H1 (cell line): ENCODE data around the gene PPP2R2C. TPM values are rescaled to one million over a fixed set of nuclear protein-coding genes. Genes with fewer than 3 reads are reported as not detected.

Source experiments
- CTCF ChIA-PET: fragments of 300-600 bp; sonication (Branson Sonifier 250); formaldehyde crosslinking; loops from one replicate; lab custom pipeline; 2021; ENCODE audit not compliant: partially characterized antibody; lab: Charles Lee
- POLR2A ChIA-PET: fragments of 300-600 bp; sonication (Branson Sonifier 250); formaldehyde crosslinking; loops from one replicate; lab custom pipeline; 2021; ENCODE audit warnings: inconsistent platforms; ENCODE audit not compliant: partially characterized antibody; lab: Charles Lee
- DNase-seq, 2 experiments: peaks; one replicate each; pipeline versions ENCODE4 v3.0.0 to v3.0.0-alpha.2; 2010 to 2022; ENCODE audit warnings: low spot score in 2 of 2, low read depth in 1 of 2, mixed read lengths in 1 of 2
- FAIRE-seq: peaks from 2 replicates; lab custom pipeline; 2011; peaks lifted over from hg19 to GRCh38; lab: Jason Lieb, UNC
- H2AFZ ChIP-seq: 2 replicates; pipeline ENCODE4 v1.8.1; 2012; ENCODE audit warnings: low read length, inconsistent platforms
- H2AK5ac ChIP-seq: 2 replicates; pipeline ENCODE4 v1.6.1; 2013; ENCODE audit warnings: low read depth, low read length
- H2BK120ac ChIP-seq: replicated peaks from 2 replicates; pipeline ENCODE3; 2013; ENCODE audit warnings: low read depth, low read length, inconsistent platforms
- H2BK12ac ChIP-seq: 2 replicates; pipeline ENCODE4 v1.6.1; 2013; ENCODE audit warnings: low read depth, low read length
- H2BK15ac ChIP-seq: 2 replicates; pipeline ENCODE4 v1.6.1; 2013; ENCODE audit warnings: low read length
- H2BK20ac ChIP-seq: 2 replicates; pipeline ENCODE4 v1.6.1; 2013; ENCODE audit warnings: low read length
- H2BK5ac ChIP-seq: 2 replicates; pipeline ENCODE4 v1.6.1; 2013; ENCODE audit warnings: low read depth, low read length
- H3K14ac ChIP-seq: 2 replicates; pipeline ENCODE4 v1.6.1; 2013; ENCODE audit warnings: inconsistent platforms; ENCODE audit not compliant: insufficient read length
- H3K18ac ChIP-seq: 2 replicates; pipeline ENCODE4 v1.6.1; 2013; ENCODE audit warnings: low read length; ENCODE audit errors: extremely low read depth
- H3K23ac ChIP-seq: 2 replicates; pipeline ENCODE4 v1.6.1; 2013; ENCODE audit warnings: inconsistent platforms; ENCODE audit not compliant: insufficient read length
- H3K23me2 ChIP-seq: 2 replicates; pipeline ENCODE4 v1.6.1; 2013; ENCODE audit warnings: low read depth, low read length
- H3K27ac ChIP-seq: 2 replicates; pipeline ENCODE4 v1.6.1; 2011; ENCODE audit warnings: low read depth, low read length, inconsistent platforms
- H3K27me3 ChIP-seq, 4 experiments: replicated peaks in 1 of 4; 1 replicate in 1 of 4; 2 replicates in 3 of 4; pipeline versions ENCODE4 v1.6.1 to v1.8.1; 2011 to 2013; ENCODE audit warnings: low read length in 3 of 4, mild to moderate bottlenecking in 3 of 4, inconsistent platforms in 2 of 4, mixed read lengths in 2 of 4, moderate library complexity in 1 of 4; ENCODE audit not compliant: control insufficient read depth in 3 of 4, insufficient read depth in 3 of 4; ENCODE audit errors: extremely low read depth in 1 of 4
- H3K36me3 ChIP-seq, 4 experiments: 2 replicates each; pipeline versions ENCODE4 v1.6.1 to v1.8.1; 2011 to 2013; ENCODE audit warnings: mild to moderate bottlenecking in 4 of 4, low read length in 3 of 4, moderate library complexity in 2 of 4, control low read depth in 1 of 4, inconsistent platforms in 1 of 4; ENCODE audit not compliant: insufficient read depth in 4 of 4, control insufficient read depth in 2 of 4
- H3K4ac ChIP-seq: replicated peaks from 2 replicates; pipeline ENCODE3; 2013; ENCODE audit warnings: low read length, low read depth, mixed read lengths, inconsistent platforms; ENCODE audit not compliant: insufficient read length
- H3K4me1 ChIP-seq, 4 experiments: replicated peaks in 1 of 4; 1 replicate in 1 of 4; 2 replicates in 3 of 4; pipeline versions ENCODE4 v1.6.1 to v1.8.1; 2011 to 2013; ENCODE audit warnings: low read length in 3 of 4, inconsistent platforms in 2 of 4, mixed read lengths in 1 of 4; ENCODE audit not compliant: insufficient read depth in 4 of 4, control insufficient read depth in 3 of 4
- H3K4me2 ChIP-seq, 2 experiments: 2 replicates each; pipeline versions ENCODE4 v1.6.1 to v1.8.1; 2011 to 2013; ENCODE audit warnings: low read depth in 2 of 2, low read length in 2 of 2, control low read depth in 1 of 2, inconsistent platforms in 1 of 2, mild to moderate bottlenecking in 1 of 2; ENCODE audit not compliant: insufficient read depth in 1 of 2
- H3K4me3 ChIP-seq, 4 experiments: fragments of 200-600, 300-600 bp in 1 of 4; sonication (generic), shearing (Covaris generic), sonication (Bioruptor Twin) in 1 of 4; 2 replicates each; pipeline versions ENCODE4 v1.5.1 to v1.8.1; 2011 to 2016; ENCODE audit warnings: low read length in 4 of 4, low read depth in 3 of 4, control low read depth in 2 of 4, inconsistent platforms in 2 of 4, mild to moderate bottlenecking in 2 of 4, mixed read lengths in 1 of 4, moderate library complexity in 1 of 4; ENCODE audit not compliant: insufficient read depth in 2 of 4; ENCODE audit errors: extremely low read depth in 1 of 4
- H3K56ac ChIP-seq: replicated peaks from 2 replicates; pipeline ENCODE3; 2013; ENCODE audit warnings: low read depth, mild to moderate bottlenecking, mixed read lengths, low read length, inconsistent platforms; ENCODE audit not compliant: insufficient read length
- H3K79me1 ChIP-seq: 2 replicates; pipeline ENCODE4 v1.6.1; 2013; ENCODE audit warnings: low read depth, low read length, control low read depth
- H3K79me2 ChIP-seq, 2 experiments: 2 replicates each; pipeline versions ENCODE4 v1.6.1 to v1.8.1; 2012 to 2013; ENCODE audit warnings: low read length in 2 of 2, mild to moderate bottlenecking in 2 of 2, inconsistent platforms in 1 of 2; ENCODE audit not compliant: insufficient read depth in 2 of 2, control insufficient read depth in 1 of 2
- H3K9ac ChIP-seq, 4 experiments: replicated peaks in 1 of 4; 1 replicate in 1 of 4; 2 replicates in 3 of 4; pipeline versions ENCODE4 v1.6.1 to v1.8.1; 2011 to 2013; ENCODE audit warnings: low read depth in 3 of 4, low read length in 3 of 4, control low read depth in 2 of 4, mild to moderate bottlenecking in 2 of 4, moderate library complexity in 2 of 4, inconsistent platforms in 1 of 4; ENCODE audit errors: extremely low read depth in 1 of 4
- H3K9me3 ChIP-seq, 2 experiments: 2 replicates each; pipeline versions ENCODE4 v1.6.1 to v1.8.1; 2012 to 2013; ENCODE audit warnings: mild to moderate bottlenecking in 2 of 2, moderate library complexity in 2 of 2, control low read depth in 1 of 2, inconsistent platforms in 1 of 2, low read depth in 1 of 2, low read length in 1 of 2, mixed read lengths in 1 of 2; ENCODE audit not compliant: insufficient read depth in 2 of 2
- H4K20me1 ChIP-seq, 2 experiments: replicated peaks in 1 of 2; 2 replicates each; pipeline versions ENCODE3 to v1.8.1; 2011 to 2013; ENCODE audit warnings: inconsistent platforms in 2 of 2, low read length in 2 of 2, mild to moderate bottlenecking in 1 of 2; ENCODE audit not compliant: insufficient read depth in 2 of 2, control insufficient read depth in 1 of 2
- H4K5ac ChIP-seq: 2 replicates; pipeline ENCODE4 v1.6.1; 2013; ENCODE audit warnings: low read length, low read depth, mixed read lengths, inconsistent platforms; ENCODE audit not compliant: insufficient read length
- H4K8ac ChIP-seq: 2 replicates; pipeline ENCODE4 v1.8.0; 2013; ENCODE audit warnings: mild to moderate bottlenecking, moderate library complexity, low read length, inconsistent platforms; ENCODE audit not compliant: insufficient read depth; ENCODE audit errors: extremely low read depth
- H4K91ac ChIP-seq: replicated peaks from 2 replicates; pipeline ENCODE3; 2013; ENCODE audit warnings: low read length, mixed read lengths, inconsistent platforms; ENCODE audit not compliant: insufficient read length
- EGR1 ChIP-seq: IDR thresholded peaks from 2 replicates; pipeline ENCODE4 v1.6.1; 2011; ENCODE audit warnings: low read depth, low read length, borderline replicate concordance
- WGBS, 2 experiments: shearing (Covaris generic) in 1 of 2; methylation state at CpG; one replicate each; pipeline versions ENCODE4 v1.1.6 to v1.1.7; 2013 to 2015; ENCODE audit warnings: low lambda C conversion rate in 2 of 2, mixed read lengths in 2 of 2, inconsistent platforms in 1 of 2, low coverage in 1 of 2, missing lambda C conversion rate in 1 of 2; ENCODE audit not compliant: insufficient replicate concordance in 2 of 2, insufficient coverage in 1 of 2, insufficient read length in 1 of 2; ENCODE audit errors: extremely low coverage in 1 of 2, missing lambda C conversion rate in 1 of 2; 5-methylcytosine and 5-hydroxymethylcytosine counted together
- polyA plus RNA-seq, 7 experiments: library from polyadenylated mRNA; depleted of rRNA in 3 of 7; stranded (reverse) in 5 of 7; unstranded in 2 of 7; fragments of >200 nt in 5 of 7; fragments of 200-250 nt in 2 of 7; gene quantifications; 1 replicate in 5 of 7; 2 replicates in 1 of 7; 4 replicates in 1 of 7; pipeline versions ENCODE4 v1.2.1 to v1.2.3, GENCODE V29; 2011 to 2013; ENCODE audit warnings: missing spikeins in 2 of 7, mixed read lengths in 2 of 7
- total RNA-seq: library from RNA; stranded (reverse); fragmentation: NEBNext Ultra II Directional; extraction: Animal tissue kit (Norgen Biotek cat#: 25700); gene quantifications from 2 replicates; pipeline ENCODE4 v1.2.1, GENCODE V29; 2021

The PPP2R2C gene
- total and polyA plus RNA-seq, 2 of the 8 experiments (the other 6 are each of a cell fraction or from before 2014, with no cell fraction given): 6.4 TPM

- H2AFZ ChIP-seq: no peak overlapping the region
- H3K9me3 ChIP-seq: peaks cover 4 to 11% of the 10 kb centered on the region in 2 experiments; a peak in 3 of 4 replicates
- POLR2A ChIA-PET: no interaction called here
- H3K4me2 ChIP-seq: no peak overlapping the region
- H3K23ac ChIP-seq: no peak overlapping the region
- H3K9ac ChIP-seq: no peak overlapping the region
- no peak overlapping the region for H2BK20ac ChIP-seq
- FAIRE-seq: no peak
- no peak overlapping the region for H2AK5ac ChIP-seq
- H4K20me1 ChIP-seq: peaks cover 0 to 2% of the 10 kb centered on the region in 2 experiments
- H3K27ac ChIP-seq: no peak overlapping the region
- H2BK5ac ChIP-seq: no peak overlapping the region
- no peak overlapping the region for H4K8ac ChIP-seq
- H2BK15ac ChIP-seq: no peak overlapping the region
- no peak overlapping the region for H3K4ac ChIP-seq
- H4K91ac ChIP-seq: no peak overlapping the region
- no peak overlapping the region for H4K5ac ChIP-seq
- 88% methylated on average over 6 of the region's 7 CpGs; no CpG with 5 or more reads in 1 of the 2 experiments for WGBS, 2 experiments
- H3K27me3 ChIP-seq: no peaks in the 10 kb centered on the region
- H3K4me1 ChIP-seq: peaks cover 0 to under 1% (median 0%) of the 10 kb centered on the region in 4 experiments; a peak in 2 of 7 replicates
- no peak overlapping the region for H2BK120ac ChIP-seq
- H3K56ac ChIP-seq: no peak overlapping the region
- no peak overlapping the region for H2BK12ac ChIP-seq
- no peak for TF ChIP-seq EGR1
- TF ChIP-seq, all 59 proteins: peak for 0
- H3K79me1 ChIP-seq: no peaks in the 10 kb centered on the region
- no peaks in the 10 kb centered on the region for H3K36me3 ChIP-seq
- H3K18ac ChIP-seq: no peak overlapping the region
- H3K79me2 ChIP-seq: no peaks in the 10 kb centered on the region
- no peak for DNase-seq
- H3K23me2 ChIP-seq: no peaks in the 10 kb centered on the region
- H3K14ac ChIP-seq: no peak overlapping the region
- H3K4me3 ChIP-seq: no peak overlapping the region
- CTCF ChIA-PET: interaction anchor here (0.6 to 22.3 kb wide), 32 partner anchors 10 to 736 kb away, joined by 3 to 908 read pairs (median 6); partner anchors contain the start of gene WFS1
Measured at GRCh38 chr4:6330384-6330767, 142.0 kb downstream of the PPP2R2C start.
